Aorta (tissue), 5 donors: ENCODE measurements around the gene FNDC5. TPM values are rescaled to one million over a fixed set of nuclear protein-coding genes. Genes with fewer than 3 reads are reported as not detected.

ENCODE experiments used
- ATAC-seq: fragments of 200-7000 bp; cut with Tn5 transposase; one replicate; pipeline ENCODE4 v1.9.1; 2022; ENCODE audit warnings: moderate library complexity; ENCODE audit not compliant: low FRiP score
- DNase-seq, 2 donors: peaks; one replicate each; pipeline ENCODE4 v3.0.0-alpha.2; 2020
- H3K27ac ChIP-seq, 2 donors: one replicate each; pipeline ENCODE4 v1.5.1; 2013; ENCODE audit warnings: low read length in 2 of 2, mild to moderate bottlenecking in 2 of 2, moderate library complexity in 2 of 2, control low read depth in 1 of 2, inconsistent platforms in 1 of 2, low read depth in 1 of 2
- H3K27me3 ChIP-seq, 2 donors: one replicate each; pipeline ENCODE4 v1.6.1; 2013; ENCODE audit warnings: control low read depth in 1 of 2, low read length in 1 of 2, mild to moderate bottlenecking in 1 of 2, moderate library complexity in 1 of 2; ENCODE audit not compliant: insufficient read depth in 2 of 2, control insufficient read depth in 1 of 2
- H3K36me3 ChIP-seq, 2 donors: one replicate each; pipeline ENCODE4 v1.6.1; 2013; ENCODE audit warnings: control low read depth in 1 of 2, low read length in 1 of 2, mild to moderate bottlenecking in 1 of 2; ENCODE audit not compliant: insufficient read depth in 2 of 2, control insufficient read depth in 1 of 2
- H3K4me1 ChIP-seq, 2 donors: one replicate each; pipeline ENCODE4 v1.6.1; 2013; ENCODE audit warnings: low read length in 2 of 2, control low read depth in 1 of 2, mild to moderate bottlenecking in 1 of 2, moderate library complexity in 1 of 2; ENCODE audit not compliant: insufficient read depth in 2 of 2, control insufficient read depth in 1 of 2
- H3K4me3 ChIP-seq, 2 donors: one replicate each; pipeline ENCODE4 v1.5.1; 2013; ENCODE audit warnings: low read length in 2 of 2, control low read depth in 1 of 2, mild to moderate bottlenecking in 1 of 2
- H3K9me3 ChIP-seq: one replicate; pipeline ENCODE4 v1.6.1; 2013; ENCODE audit warnings: mild to moderate bottlenecking, low read length; ENCODE audit not compliant: control insufficient read depth
- WGBS, 2 donors: extraction: QIAGEN DNeasy Blood & Tissue Kit; methylation state at CpG; one replicate each; pipeline ENCODE4 v1.1.7; 2013; 5-methylcytosine and 5-hydroxymethylcytosine counted together
- intact Hi-C, 2 donors: fragments of 100-400 bp; cut with DNase I; formaldehyde crosslinking; loops; one replicate each; pipeline versions ENCODE4 v1.14.2 to v1.15.0; 2022
- polyA plus RNA-seq, 2 donors: library from polyadenylated mRNA; stranded (reverse); fragments of 200-250 nt; gene quantifications; one replicate each; pipeline ENCODE4 v1.2.3, GENCODE V29; 2013
- total RNA-seq, 2 donors: library from RNA; stranded (reverse); fragmentation: NEBNext Ultra II Directional; extraction: Animal tissue kit (Norgen Biotek cat#: 25700); gene quantifications; one replicate each; pipeline ENCODE4 v1.2.1, GENCODE V29; 2021
- donor health status: healthy with polysubstance abuse.
- donor health status: Bipolar disorder and iron deficiency.
- donor health status: DM: no; HTN: no; CAD: no.
- donor health status: DM: no; HTN: no; CAD: no.
- donor health status: DM: yes; HTN: yes; CAD: no.

Gene FNDC5
- total and polyA plus RNA-seq, 4 donors, result 5.6 to 17.6 (median 9.9) TPM

DNA sequence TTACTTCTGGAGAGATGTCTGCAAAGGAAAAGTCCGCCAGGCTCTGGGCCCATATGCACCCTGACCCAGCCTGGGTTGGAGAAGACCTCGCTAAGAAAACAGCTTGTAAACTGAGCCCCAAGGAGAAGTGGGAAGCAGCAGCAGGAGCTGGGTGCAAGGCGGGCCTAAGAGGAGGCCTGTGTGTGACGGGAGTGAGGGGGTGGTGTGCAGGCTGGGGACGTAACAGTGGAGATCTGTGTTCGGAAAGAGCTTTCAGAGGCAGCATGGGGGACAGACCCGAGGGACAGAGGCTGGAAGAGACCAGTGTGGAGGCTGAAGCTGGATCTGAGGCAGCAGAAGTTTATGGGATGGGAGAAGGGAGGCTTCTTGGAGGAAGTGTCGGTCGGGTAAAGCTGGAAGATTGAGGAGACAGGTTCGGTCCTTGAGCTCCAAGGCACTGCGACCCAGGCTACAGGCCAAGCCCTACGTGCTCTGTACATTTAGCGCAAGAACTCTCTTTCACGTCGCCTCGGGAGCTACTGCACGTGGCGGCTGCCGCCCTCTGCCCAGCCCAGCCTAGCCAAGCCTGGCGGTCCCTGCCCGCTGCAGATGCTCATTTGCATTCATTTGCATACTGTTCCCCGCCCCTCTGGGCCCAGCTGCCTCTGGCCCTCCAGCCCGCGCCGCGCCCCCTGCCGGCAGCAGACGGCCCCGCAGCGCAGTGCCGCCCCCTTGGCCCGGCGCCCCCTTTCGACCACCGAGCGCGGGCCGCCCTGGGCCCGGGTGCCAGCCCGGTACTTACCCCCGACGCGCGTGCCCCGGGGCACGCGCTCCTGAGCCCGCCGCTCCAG lies 21.9 kb upstream of the FNDC5 start:
- 19 to 21% methylated on average over 37 to 49 of the region's 49 CpGs for WGBS, 2 donors
- DNase-seq, result peak; percentile 41 to 79
- H3K4me1 ChIP-seq, result no peaks in the 10 kb centered on the region
- intact Hi-C loops, result no loop called here
- H3K27me3 ChIP-seq, result no peaks in the 10 kb centered on the region
- no peak for ATAC-seq
- H3K4me3 ChIP-seq, result peak overlapping the region in 1 of 2 donors; percentile 25
- H3K9me3 ChIP-seq, result no peaks in the 10 kb centered on the region
- no peak overlapping the region for H3K27ac ChIP-seq
- no peaks in the 10 kb centered on the region for H3K36me3 ChIP-seq

DNA sequence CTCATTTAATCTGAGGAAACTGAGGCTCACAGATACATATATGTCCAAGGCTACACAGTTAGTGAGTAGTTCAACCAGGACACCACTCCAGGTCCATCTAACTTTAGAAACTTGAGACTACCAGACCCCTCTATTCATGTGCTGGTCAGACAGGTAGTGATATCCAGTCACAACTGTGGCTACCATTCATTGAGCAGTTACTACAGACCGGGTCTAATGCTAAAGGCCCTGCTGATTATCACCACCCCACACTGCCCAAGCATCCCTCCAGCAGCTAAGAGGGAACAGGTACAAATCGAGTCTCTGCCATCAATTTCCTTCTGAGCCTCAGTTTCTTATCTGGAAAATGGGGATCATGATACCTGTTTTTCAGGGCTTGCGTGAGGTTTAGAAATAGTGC lies 20.9 kb upstream of the FNDC5 start:
- DNase-seq, result peak in 1 of 2 donors; percentile 4
- intact Hi-C loops, result no loop called here

GRCh38 chr1:32891241-32891570 lies 20.5 kb upstream of the FNDC5 start:
- intact Hi-C loops, result no loop called here
- no peaks in the 10 kb centered on the region for H3K4me1 ChIP-seq
- H3K27ac ChIP-seq, result no peak overlapping the region
- peak; percentile 1 to 39 for DNase-seq
- no peaks in the 10 kb centered on the region for H3K9me3 ChIP-seq
- ATAC-seq, result no peak
- 90 to 93% methylated on average over 1 of the region's 1 CpG for WGBS, 2 donors
- H3K36me3 ChIP-seq, result no peaks in the 10 kb centered on the region
- no peak overlapping the region for H3K4me3 ChIP-seq
- no peaks in the 10 kb centered on the region for H3K27me3 ChIP-seq

More for the DNA sequence above, 20.9 kb upstream of the FNDC5 start:
- no peak for ATAC-seq
- Histone ChIP-seq H3K27ac (no peak overlapping the region), H3K4me1 (no peaks in the 10 kb centered on the region), H3K27me3 (no peaks in the 10 kb centered on the region), H3K36me3 (no peaks in the 10 kb centered on the region), H3K4me3 (no peak overlapping the region), H3K9me3 (no peaks in the 10 kb centered on the region)
- 91 to 96% methylated on average over 3 of the region's 3 CpGs for WGBS, 2 donors

- Histone ChIP-seq H3K27me3 (no peaks in the 10 kb centered on the region), H3K4me3 (no peak overlapping the region), H3K4me1 (no peaks in the 10 kb centered on the region), H3K36me3 (no peaks in the 10 kb centered on the region), H3K27ac (no peak overlapping the region), H3K9me3 (no peaks in the 10 kb centered on the region)
- 85% methylated on average over 7 of the region's 7 CpGs for WGBS, 2 donors
- peak; percentile 42 to 58 for DNase-seq
- no peak for ATAC-seq
- intact Hi-C loops, result no loop called here
Observed at GRCh38 chr1:32890516-32891240, 20.0 kb upstream of the FNDC5 start.

DNA sequence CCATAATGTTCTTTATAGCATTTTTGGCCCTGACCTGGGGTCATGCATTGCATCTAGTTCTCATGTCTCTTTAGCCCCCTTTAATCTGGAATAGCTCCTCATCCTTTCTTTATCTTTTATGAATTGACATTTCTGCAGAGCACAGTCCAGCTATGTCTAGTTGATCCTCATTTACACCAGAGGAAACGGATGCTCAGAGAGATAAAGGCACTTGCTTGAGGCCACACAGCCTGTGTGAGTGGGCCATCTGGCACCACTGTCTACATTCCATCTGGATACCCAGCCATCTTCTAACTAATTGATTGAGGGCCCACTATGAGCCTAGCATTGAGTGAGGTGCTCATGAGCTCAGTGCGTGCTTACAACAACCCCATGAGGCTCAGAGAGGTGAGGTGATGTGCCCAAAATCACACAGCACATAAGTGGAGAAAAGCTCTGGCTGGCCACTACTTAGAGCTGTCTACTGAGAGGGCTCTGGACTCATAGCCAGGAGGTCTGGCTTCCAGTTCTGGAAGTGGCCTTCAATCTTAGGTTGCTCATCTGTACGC lies 19.1 kb upstream of the FNDC5 start:
- Histone ChIP-seq H3K27ac (no peak overlapping the region), H3K4me3 (no peak overlapping the region), H3K9me3 (no peaks in the 10 kb centered on the region), H3K4me1 (no peaks in the 10 kb centered on the region), H3K27me3 (no peaks in the 10 kb centered on the region), H3K36me3 (no peaks in the 10 kb centered on the region)
- intact Hi-C loops, result no loop called here
- WGBS, 2 donors, result 91 to 94% methylated on average over 3 of the region's 3 CpGs
- DNase-seq (peak; percentile 3 to 6), ATAC-seq (no peak)

DNA sequence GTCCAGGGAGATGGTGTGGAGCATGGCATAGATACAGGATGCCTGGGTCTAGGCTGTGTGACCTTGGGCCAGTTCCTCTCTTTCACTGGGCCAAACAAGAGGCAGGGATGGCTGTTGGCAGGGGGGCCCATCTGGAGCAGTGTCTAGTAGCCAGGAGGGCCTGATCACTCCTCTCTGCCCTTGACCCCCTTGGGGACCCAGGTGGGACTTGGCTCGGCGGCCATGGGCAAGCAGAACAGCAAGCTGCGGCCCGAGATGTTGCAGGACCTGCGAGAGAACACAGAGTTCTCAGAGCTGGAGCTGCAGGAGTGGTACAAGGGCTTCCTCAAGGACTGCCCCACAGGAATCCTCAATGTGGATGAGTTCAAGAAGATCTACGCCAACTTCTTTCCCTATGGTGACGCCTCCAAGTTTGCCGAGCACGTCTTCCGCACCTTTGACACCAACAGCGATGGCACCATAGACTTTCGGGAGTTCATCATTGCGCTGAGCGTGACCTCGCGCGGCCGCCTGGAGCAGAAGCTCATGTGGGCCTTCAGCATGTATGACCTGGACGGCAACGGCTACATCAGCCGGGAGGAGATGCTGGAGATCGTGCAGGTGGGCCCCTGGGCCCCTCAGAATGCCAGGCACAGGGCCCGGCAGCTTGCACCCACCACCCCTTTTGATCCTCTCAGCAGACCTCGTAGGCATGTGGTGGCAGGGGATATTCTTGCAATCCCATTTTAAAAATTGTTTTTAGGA lies 18.1 kb upstream of the FNDC5 start:
- Histone ChIP-seq H3K9me3 (no peaks in the 10 kb centered on the region), H3K4me3 (no peak overlapping the region), H3K27me3 (no peaks in the 10 kb centered on the region), H3K36me3 (no peaks in the 10 kb centered on the region), H3K4me1 (no peaks in the 10 kb centered on the region), H3K27ac (no peak overlapping the region)
- WGBS, 2 donors, result 91 to 93% methylated on average over 24 of the region's 24 CpGs
- DNase-seq (peak; percentile 32 to 69), ATAC-seq (no peak)
- intact Hi-C loops, result no loop called here

GRCh38 chr1:32888134-32888533 lies 17.4 kb upstream of the FNDC5 start:
- Histone ChIP-seq H3K27ac (no peak overlapping the region), H3K9me3 (no peaks in the 10 kb centered on the region), H3K27me3 (no peaks in the 10 kb centered on the region), H3K4me3 (no peak overlapping the region), H3K4me1 (no peaks in the 10 kb centered on the region), H3K36me3 (no peaks in the 10 kb centered on the region)
- intact Hi-C loops, result no loop called here
- WGBS, 2 donors, result 59 to 73% methylated on average over 3 of the region's 3 CpGs
- DNase-seq, result peak; percentile 6 to 40
- no peak for ATAC-seq

DNA sequence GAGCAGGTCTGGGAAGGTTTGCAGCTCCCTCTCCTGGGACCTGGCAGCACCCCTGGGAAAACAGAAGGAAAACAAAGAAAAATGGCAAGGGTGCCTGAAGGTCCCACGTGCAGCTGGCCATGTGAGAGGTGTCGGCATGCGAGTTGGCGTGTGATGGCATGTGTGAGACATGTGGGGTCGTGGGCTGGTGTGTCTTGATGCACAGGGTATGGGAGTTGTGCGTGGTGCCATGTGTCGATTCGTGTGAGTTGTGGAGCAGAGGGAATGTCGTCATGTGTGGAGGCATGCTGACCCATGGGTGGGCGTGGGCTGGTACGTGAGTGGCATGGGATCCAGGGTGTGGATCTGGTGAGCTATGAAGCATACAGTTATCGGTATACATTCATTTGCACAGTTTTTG lies 16.9 kb upstream of the FNDC5 start:
- Histone ChIP-seq H3K4me3 (no peak overlapping the region), H3K4me1 (no peaks in the 10 kb centered on the region), H3K9me3 (no peaks in the 10 kb centered on the region), H3K27ac (no peak overlapping the region), H3K27me3 (no peaks in the 10 kb centered on the region), H3K36me3 (no peaks in the 10 kb centered on the region)
- 72 to 75% methylated on average over 12 of the region's 12 CpGs for WGBS, 2 donors
- no peak for ATAC-seq
- DNase-seq, result peak; percentile 38 to 53
- intact Hi-C loops, result no loop called here
